H1 (cell line): Measurements from ENCODE around the gene MED29. TPM values are rescaled to one million over a fixed set of nuclear protein-coding genes. Genes with fewer than 3 reads are reported as not detected.
A peak's percentile ranks its signal among the peaks of the same experiment; 100 is the strongest.

ENCODE experiments used
- CTCF ChIA-PET: fragments of 300-600 bp; sonication (Branson Sonifier 250); formaldehyde crosslinking; loops from one replicate; lab custom pipeline; 2021; ENCODE audit not compliant: partially characterized antibody; lab: Charles Lee
- POLR2A ChIA-PET: fragments of 300-600 bp; sonication (Branson Sonifier 250); formaldehyde crosslinking; loops from one replicate; lab custom pipeline; 2021; ENCODE audit warnings: inconsistent platforms; ENCODE audit not compliant: partially characterized antibody; lab: Charles Lee
- DNase-seq, 2 experiments: peaks; one replicate each; pipeline versions ENCODE4 v3.0.0 to v3.0.0-alpha.2; 2010 to 2022; ENCODE audit warnings: low spot score in 2 of 2, low read depth in 1 of 2, mixed read lengths in 1 of 2
- FAIRE-seq: peaks from 2 replicates; lab custom pipeline; 2011; peaks lifted over from hg19 to GRCh38; lab: Jason Lieb, UNC
- H2AFZ ChIP-seq: 2 replicates; pipeline ENCODE4 v1.8.1; 2012; ENCODE audit warnings: low read length, inconsistent platforms
- H2AK5ac ChIP-seq: 2 replicates; pipeline ENCODE4 v1.6.1; 2013; ENCODE audit warnings: low read depth, low read length
- H2BK120ac ChIP-seq: replicated peaks from 2 replicates; pipeline ENCODE3; 2013; ENCODE audit warnings: low read depth, low read length, inconsistent platforms
- H2BK12ac ChIP-seq: 2 replicates; pipeline ENCODE4 v1.6.1; 2013; ENCODE audit warnings: low read depth, low read length
- H2BK15ac ChIP-seq: 2 replicates; pipeline ENCODE4 v1.6.1; 2013; ENCODE audit warnings: low read length
- H2BK20ac ChIP-seq: 2 replicates; pipeline ENCODE4 v1.6.1; 2013; ENCODE audit warnings: low read length
- H2BK5ac ChIP-seq: 2 replicates; pipeline ENCODE4 v1.6.1; 2013; ENCODE audit warnings: low read depth, low read length
- H3K14ac ChIP-seq: 2 replicates; pipeline ENCODE4 v1.6.1; 2013; ENCODE audit warnings: inconsistent platforms; ENCODE audit not compliant: insufficient read length
- H3K18ac ChIP-seq: 2 replicates; pipeline ENCODE4 v1.6.1; 2013; ENCODE audit warnings: low read length; ENCODE audit errors: extremely low read depth
- H3K23ac ChIP-seq: 2 replicates; pipeline ENCODE4 v1.6.1; 2013; ENCODE audit warnings: inconsistent platforms; ENCODE audit not compliant: insufficient read length
- H3K23me2 ChIP-seq: 2 replicates; pipeline ENCODE4 v1.6.1; 2013; ENCODE audit warnings: low read depth, low read length
- H3K27ac ChIP-seq: 2 replicates; pipeline ENCODE4 v1.6.1; 2011; ENCODE audit warnings: low read depth, low read length, inconsistent platforms
- H3K27me3 ChIP-seq, 4 experiments: replicated peaks in 1 of 4; 1 replicate in 1 of 4; 2 replicates in 3 of 4; pipeline versions ENCODE4 v1.6.1 to v1.8.1; 2011 to 2013; ENCODE audit warnings: low read length in 3 of 4, mild to moderate bottlenecking in 3 of 4, inconsistent platforms in 2 of 4, mixed read lengths in 2 of 4, moderate library complexity in 1 of 4; ENCODE audit not compliant: control insufficient read depth in 3 of 4, insufficient read depth in 3 of 4; ENCODE audit errors: extremely low read depth in 1 of 4
- H3K36me3 ChIP-seq, 4 experiments: 2 replicates each; pipeline versions ENCODE4 v1.6.1 to v1.8.1; 2011 to 2013; ENCODE audit warnings: mild to moderate bottlenecking in 4 of 4, low read length in 3 of 4, moderate library complexity in 2 of 4, control low read depth in 1 of 4, inconsistent platforms in 1 of 4; ENCODE audit not compliant: insufficient read depth in 4 of 4, control insufficient read depth in 2 of 4
- H3K4ac ChIP-seq: replicated peaks from 2 replicates; pipeline ENCODE3; 2013; ENCODE audit warnings: low read length, low read depth, mixed read lengths, inconsistent platforms; ENCODE audit not compliant: insufficient read length
- H3K4me1 ChIP-seq, 4 experiments: replicated peaks in 1 of 4; 1 replicate in 1 of 4; 2 replicates in 3 of 4; pipeline versions ENCODE4 v1.6.1 to v1.8.1; 2011 to 2013; ENCODE audit warnings: low read length in 3 of 4, inconsistent platforms in 2 of 4, mixed read lengths in 1 of 4; ENCODE audit not compliant: insufficient read depth in 4 of 4, control insufficient read depth in 3 of 4
- H3K4me2 ChIP-seq, 2 experiments: 2 replicates each; pipeline versions ENCODE4 v1.6.1 to v1.8.1; 2011 to 2013; ENCODE audit warnings: low read depth in 2 of 2, low read length in 2 of 2, control low read depth in 1 of 2, inconsistent platforms in 1 of 2, mild to moderate bottlenecking in 1 of 2; ENCODE audit not compliant: insufficient read depth in 1 of 2
- H3K4me3 ChIP-seq, 4 experiments: fragments of 200-600, 300-600 bp in 1 of 4; sonication (generic), shearing (Covaris generic), sonication (Bioruptor Twin) in 1 of 4; 2 replicates each; pipeline versions ENCODE4 v1.5.1 to v1.8.1; 2011 to 2016; ENCODE audit warnings: low read length in 4 of 4, low read depth in 3 of 4, control low read depth in 2 of 4, inconsistent platforms in 2 of 4, mild to moderate bottlenecking in 2 of 4, mixed read lengths in 1 of 4, moderate library complexity in 1 of 4; ENCODE audit not compliant: insufficient read depth in 2 of 4; ENCODE audit errors: extremely low read depth in 1 of 4
- H3K56ac ChIP-seq: replicated peaks from 2 replicates; pipeline ENCODE3; 2013; ENCODE audit warnings: low read depth, mild to moderate bottlenecking, mixed read lengths, low read length, inconsistent platforms; ENCODE audit not compliant: insufficient read length
- H3K79me1 ChIP-seq: 2 replicates; pipeline ENCODE4 v1.6.1; 2013; ENCODE audit warnings: low read depth, low read length, control low read depth
- H3K79me2 ChIP-seq, 2 experiments: 2 replicates each; pipeline versions ENCODE4 v1.6.1 to v1.8.1; 2012 to 2013; ENCODE audit warnings: low read length in 2 of 2, mild to moderate bottlenecking in 2 of 2, inconsistent platforms in 1 of 2; ENCODE audit not compliant: insufficient read depth in 2 of 2, control insufficient read depth in 1 of 2
- H3K9ac ChIP-seq, 4 experiments: replicated peaks in 1 of 4; 1 replicate in 1 of 4; 2 replicates in 3 of 4; pipeline versions ENCODE4 v1.6.1 to v1.8.1; 2011 to 2013; ENCODE audit warnings: low read depth in 3 of 4, low read length in 3 of 4, control low read depth in 2 of 4, mild to moderate bottlenecking in 2 of 4, moderate library complexity in 2 of 4, inconsistent platforms in 1 of 4; ENCODE audit errors: extremely low read depth in 1 of 4
- H3K9me3 ChIP-seq, 2 experiments: 2 replicates each; pipeline versions ENCODE4 v1.6.1 to v1.8.1; 2012 to 2013; ENCODE audit warnings: mild to moderate bottlenecking in 2 of 2, moderate library complexity in 2 of 2, control low read depth in 1 of 2, inconsistent platforms in 1 of 2, low read depth in 1 of 2, low read length in 1 of 2, mixed read lengths in 1 of 2; ENCODE audit not compliant: insufficient read depth in 2 of 2
- H4K20me1 ChIP-seq, 2 experiments: replicated peaks in 1 of 2; 2 replicates each; pipeline versions ENCODE3 to v1.8.1; 2011 to 2013; ENCODE audit warnings: inconsistent platforms in 2 of 2, low read length in 2 of 2, mild to moderate bottlenecking in 1 of 2; ENCODE audit not compliant: insufficient read depth in 2 of 2, control insufficient read depth in 1 of 2
- H4K5ac ChIP-seq: 2 replicates; pipeline ENCODE4 v1.6.1; 2013; ENCODE audit warnings: low read length, low read depth, mixed read lengths, inconsistent platforms; ENCODE audit not compliant: insufficient read length
- H4K8ac ChIP-seq: 2 replicates; pipeline ENCODE4 v1.8.0; 2013; ENCODE audit warnings: mild to moderate bottlenecking, moderate library complexity, low read length, inconsistent platforms; ENCODE audit not compliant: insufficient read depth; ENCODE audit errors: extremely low read depth
- H4K91ac ChIP-seq: replicated peaks from 2 replicates; pipeline ENCODE3; 2013; ENCODE audit warnings: low read length, mixed read lengths, inconsistent platforms; ENCODE audit not compliant: insufficient read length
- EP300 ChIP-seq, 2 experiments: IDR thresholded peaks; 1 replicate in 1 of 2; 2 replicates in 1 of 2; pipeline ENCODE4 v1.6.1; 2011 to 2012; ENCODE audit warnings: low read depth in 2 of 2, low read length in 2 of 2, mild to moderate bottlenecking in 2 of 2, borderline replicate concordance in 1 of 2, inconsistent platforms in 1 of 2, moderate library complexity in 1 of 2
- RAD21 ChIP-seq, 2 experiments: IDR thresholded peaks in 1 of 2; conservative IDR thresholded peaks in 1 of 2; 2 replicates each; pipeline ENCODE4 v1.6.1; 2011; ENCODE audit warnings: low read depth in 2 of 2, low read length in 2 of 2, improper control_type of control experiment in 1 of 2, inconsistent platforms in 1 of 2, mild to moderate bottlenecking in 1 of 2, moderate library complexity in 1 of 2
- TBP ChIP-seq: IDR thresholded peaks from 2 replicates; pipeline ENCODE4 v1.6.1; 2011; ENCODE audit warnings: low read depth, low read length, improper control_type of control experiment
- WGBS, 2 experiments: shearing (Covaris generic) in 1 of 2; methylation state at CpG; one replicate each; pipeline versions ENCODE4 v1.1.6 to v1.1.7; 2013 to 2015; ENCODE audit warnings: low lambda C conversion rate in 2 of 2, mixed read lengths in 2 of 2, inconsistent platforms in 1 of 2, low coverage in 1 of 2, missing lambda C conversion rate in 1 of 2; ENCODE audit not compliant: insufficient replicate concordance in 2 of 2, insufficient coverage in 1 of 2, insufficient read length in 1 of 2; ENCODE audit errors: extremely low coverage in 1 of 2, missing lambda C conversion rate in 1 of 2; 5-methylcytosine and 5-hydroxymethylcytosine counted together
- polyA plus RNA-seq, 7 experiments: library from polyadenylated mRNA; depleted of rRNA in 3 of 7; stranded (reverse) in 5 of 7; unstranded in 2 of 7; fragments of >200 nt in 5 of 7; fragments of 200-250 nt in 2 of 7; gene quantifications; 1 replicate in 5 of 7; 2 replicates in 1 of 7; 4 replicates in 1 of 7; pipeline versions ENCODE4 v1.2.1 to v1.2.3, GENCODE V29; 2011 to 2013; ENCODE audit warnings: missing spikeins in 2 of 7, mixed read lengths in 2 of 7
- total RNA-seq: library from RNA; stranded (reverse); fragmentation: NEBNext Ultra II Directional; extraction: Animal tissue kit (Norgen Biotek cat#: 25700); gene quantifications from 2 replicates; pipeline ENCODE4 v1.2.1, GENCODE V29; 2021
- TF ChIP-seq, protein P1 (sequence below): IDR thresholded peaks from 2 replicates; pipeline ENCODE4 v1.6.1; 2012; ENCODE audit warnings: inconsistent platforms
- TF ChIP-seq, protein P2 (sequence below), 3 experiments: IDR thresholded peaks; 1 replicate in 2 of 3; 2 replicates in 1 of 3; pipeline versions ENCODE4 v1.5.1 to v1.6.1; 2011; ENCODE audit warnings: low read length in 3 of 3, mild to moderate bottlenecking in 3 of 3, inconsistent platforms in 2 of 3, low read depth in 1 of 3, moderate library complexity in 1 of 3; ENCODE audit not compliant: insufficient read depth in 1 of 3; ENCODE audit errors: control extremely low read depth in 1 of 3

MED29 gene
- total and polyA plus RNA-seq, 2 of the 8 experiments (the other 6 are each of a cell fraction or from before 2014, with no cell fraction given), result 31.1 to 52.5 TPM

DNA sequence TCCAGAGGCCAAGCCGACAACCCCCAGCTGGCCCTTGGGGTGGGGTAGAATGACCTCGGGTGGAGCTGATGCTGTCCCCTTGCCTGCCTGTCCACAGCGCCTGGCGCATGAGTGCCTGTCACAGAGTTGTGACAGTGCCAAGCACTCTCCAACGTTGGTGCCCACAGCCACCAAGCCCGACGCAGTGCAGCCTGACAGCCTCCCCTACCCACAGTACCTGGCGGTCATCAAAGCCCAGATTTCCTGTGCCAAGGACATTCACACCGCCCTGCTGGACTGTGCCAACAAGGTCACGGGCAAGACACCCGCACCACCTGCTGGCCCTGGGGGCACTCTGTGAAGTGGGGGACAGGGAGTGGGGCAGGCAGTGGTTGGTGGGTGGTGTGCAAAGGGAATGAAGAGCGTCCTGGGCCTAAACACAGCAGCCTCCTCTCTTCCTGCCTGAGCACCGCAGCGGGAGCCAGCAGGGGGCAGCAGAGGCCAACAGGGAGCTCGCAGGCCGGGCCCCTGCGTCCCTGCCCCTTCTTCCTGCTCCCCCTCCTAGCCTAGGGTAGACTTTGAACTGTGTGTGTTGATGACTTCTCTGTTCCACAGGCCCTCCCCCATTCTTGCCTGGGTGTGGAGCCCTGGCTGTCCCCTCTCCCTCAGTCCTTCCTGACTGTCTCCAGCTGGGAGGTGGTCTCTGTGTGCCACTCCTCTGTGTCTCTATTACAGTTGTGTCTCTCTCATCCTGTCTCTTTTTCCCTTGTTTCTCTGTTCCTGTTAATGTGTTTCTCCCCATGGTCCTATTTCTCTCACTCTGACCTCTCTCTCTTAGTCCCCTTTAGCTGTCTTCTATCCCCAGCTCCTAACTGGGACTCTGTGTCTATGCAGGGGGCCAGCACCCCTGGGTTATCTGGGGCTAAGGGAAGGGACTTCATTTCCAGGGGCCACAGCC is 6.5 kb downstream of the MED29 start:
- FAIRE-seq, result no peak
- TF ChIP-seq RAD21 (IDR thresholded peaks at IDR 0.05 in 1 of 2, conservative IDR thresholded peaks at IDR 0.05 in 1 of 2; ENCODE audit: low read depth in 2 of 2, low read length in 2 of 2) (peak; percentile 92 to 96), TBP (0 out of 2 replicates have a peak, but pooled peaks have one; percentile 11), EP300 (IDR thresholded peaks at IDR 0.05; ENCODE audit: borderline replicate concordance in 1 of 2, low read depth in 2 of 2, low read length in 2 of 2) (no peak)
- TF ChIP-seq, protein P1, sequence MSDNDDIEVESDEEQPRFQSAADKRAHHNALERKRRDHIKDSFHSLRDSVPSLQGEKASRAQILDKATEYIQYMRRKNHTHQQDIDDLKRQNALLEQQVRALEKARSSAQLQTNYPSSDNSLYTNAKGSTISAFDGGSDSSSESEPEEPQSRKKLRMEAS, result 0 out of 2 replicates have a peak, but pooled peaks have one; percentile 33
- TF ChIP-seq, protein P2, sequence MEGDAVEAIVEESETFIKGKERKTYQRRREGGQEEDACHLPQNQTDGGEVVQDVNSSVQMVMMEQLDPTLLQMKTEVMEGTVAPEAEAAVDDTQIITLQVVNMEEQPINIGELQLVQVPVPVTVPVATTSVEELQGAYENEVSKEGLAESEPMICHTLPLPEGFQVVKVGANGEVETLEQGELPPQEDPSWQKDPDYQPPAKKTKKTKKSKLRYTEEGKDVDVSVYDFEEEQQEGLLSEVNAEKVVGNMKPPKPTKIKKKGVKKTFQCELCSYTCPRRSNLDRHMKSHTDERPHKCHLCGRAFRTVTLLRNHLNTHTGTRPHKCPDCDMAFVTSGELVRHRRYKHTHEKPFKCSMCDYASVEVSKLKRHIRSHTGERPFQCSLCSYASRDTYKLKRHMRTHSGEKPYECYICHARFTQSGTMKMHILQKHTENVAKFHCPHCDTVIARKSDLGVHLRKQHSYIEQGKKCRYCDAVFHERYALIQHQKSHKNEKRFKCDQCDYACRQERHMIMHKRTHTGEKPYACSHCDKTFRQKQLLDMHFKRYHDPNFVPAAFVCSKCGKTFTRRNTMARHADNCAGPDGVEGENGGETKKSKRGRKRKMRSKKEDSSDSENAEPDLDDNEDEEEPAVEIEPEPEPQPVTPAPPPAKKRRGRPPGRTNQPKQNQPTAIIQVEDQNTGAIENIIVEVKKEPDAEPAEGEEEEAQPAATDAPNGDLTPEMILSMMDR (IDR thresholded peaks at IDR 0.05; ENCODE audit: control extremely low read depth in 1 of 3, insufficient read depth in 1 of 3, low read depth in 1 of 3, low read length in 3 of 3), result peak; percentile 92 to 98 (median 98)

More for the DNA sequence above, 6.5 kb downstream of the MED29 start:
- Histone ChIP-seq H3K27me3 (no peaks in the 10 kb centered on the region), H2AK5ac (no peak overlapping the region), H3K79me1 (no peaks in the 10 kb centered on the region), H2BK120ac (no peak overlapping the region), H3K14ac (no peak overlapping the region), H2AFZ (no peak overlapping the region), H4K5ac (no peak overlapping the region), H4K20me1 (peaks cover 2 to 7% of the 10 kb centered on the region in 2 experiments), H3K36me3 (peaks cover 0 to 7% (median 3%) of the 10 kb centered on the region in 4 experiments; a peak in 3 of 8 replicates), H2BK15ac (peak overlapping the region; percentile 72; the same call in 1 of the 2 replicates), H3K4me3 (no peak overlapping the region), H2BK5ac (peak overlapping the region; percentile 2; the same call in 1 of the 2 replicates), H3K23me2 (peaks cover 5% of the 10 kb centered on the region; the same call in 1 of the 2 replicates), H3K23ac (no peak overlapping the region), H4K91ac (no peak overlapping the region), H3K4ac (no peak overlapping the region), H3K4me2 (no peak overlapping the region), H2BK20ac (no peak overlapping the region), H3K4me1 (peaks cover 6 to 21% (median 13%) of the 10 kb centered on the region in 4 experiments), H3K79me2 (peaks cover 0 to 2% of the 10 kb centered on the region in 2 experiments; a peak in 1 of 4 replicates), H4K8ac (no peak overlapping the region), H3K56ac (no peak overlapping the region), H3K27ac (no peak overlapping the region), H3K18ac (no peak overlapping the region; the same call in 1 of the 2 replicates), H3K9me3 (no peaks in the 10 kb centered on the region), H2BK12ac (peak overlapping the region; percentile 87; the same call in 1 of the 2 replicates), H3K9ac (peak overlapping the region in 2 of 4 experiments; percentile 4 to 12; a peak in 1 of 7 replicates)
- ChIA-PET POLR2A (interaction anchor here (0.5 to 14.3 kb wide), 19 partner anchors 7 to 402 kb away, joined by 3 to 234 read pairs (median 4); partner anchors contain the start of genes DLL3, EID2B, PLEKHG2 and RPS16), CTCF (interaction anchor here (0.6 to 9.5 kb wide), 26 partner anchors 8 to 844 kb away, joined by 3 to 128 read pairs (median 4); partner anchors contain the start of genes EID2B, PLEKHG2 and ZFP36)
- peak in 1 of 2 experiments; percentile 95 for DNase-seq
- 49% methylated on average over 17 of the region's 17 CpGs; no CpG with 5 or more reads in 1 of the 2 experiments for WGBS, 2 experiments
